ENCODE measurements around the gene MAPK9. TPM values are rescaled to one million over a fixed set of nuclear protein-coding genes. Genes with fewer than 3 reads are reported as not detected.

MAPK9 gene
- total and polyA plus RNA-seq, 10 donors, result 8.9 to 38.5 (median 33.2) TPM

DNA sequence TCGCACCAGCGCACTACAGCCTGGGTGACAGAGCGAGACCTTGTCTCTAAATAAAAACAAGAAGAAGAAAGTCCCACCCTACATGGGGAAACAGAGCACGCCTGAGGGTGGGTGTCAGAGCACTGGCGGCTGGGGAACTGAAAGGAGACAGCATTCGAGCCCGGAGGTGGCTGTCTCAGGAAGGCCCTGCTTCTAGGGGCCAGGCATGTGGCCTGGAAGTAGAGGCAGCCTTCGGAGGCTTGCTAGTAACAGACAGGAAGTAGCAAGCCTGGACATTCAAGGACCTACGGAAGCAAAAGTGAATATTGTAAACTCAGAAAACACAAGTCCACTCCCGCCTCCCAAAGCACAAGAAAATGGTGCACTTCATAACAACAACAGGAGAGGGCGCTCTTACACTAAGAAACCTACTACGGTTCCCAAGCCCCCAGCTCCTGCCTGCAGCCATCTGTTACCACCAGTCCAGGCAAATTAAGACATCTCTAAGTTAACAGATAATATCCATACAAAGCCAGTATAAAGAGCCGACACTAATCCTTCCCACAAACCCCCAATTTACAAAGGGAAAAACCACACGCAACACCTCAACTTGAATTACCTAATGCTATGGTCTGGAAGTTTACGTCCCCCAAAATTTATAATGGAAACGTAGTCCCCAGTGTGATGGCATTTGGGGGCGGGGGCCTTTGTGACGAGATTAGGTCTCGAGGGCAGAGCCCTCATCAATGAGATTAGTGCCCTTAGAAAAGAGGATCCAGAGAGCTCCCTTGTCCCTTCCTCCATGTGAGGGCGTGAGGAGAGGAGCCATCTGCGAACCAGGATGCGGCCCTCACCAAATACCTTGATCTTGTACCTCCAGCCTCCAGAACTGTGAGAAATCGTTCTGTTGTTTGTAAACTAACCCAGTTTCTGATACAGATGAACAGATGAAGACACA is 90.6 kb downstream of the MAPK9 start:
- H3K27me3 ChIP-seq (replicated peaks in 1 of 7), result peaks cover 0 to 26% (median 3%) of the 10 kb centered on the region in 7 donors
- H3K4me1 ChIP-seq, result peaks cover 0 to 4% (median 0%) of the 10 kb centered on the region in 6 donors
- no peak overlapping the region for H3K27ac ChIP-seq
- intact Hi-C loops (cut with DNase I; ENCODE audit: low total_unique reads), result no loop called here
- TF ChIP-seq POLR2A (IDR thresholded peaks at IDR 0.05) (no peak), POLR2AphosphoS5 (IDR thresholded peaks at IDR 0.05) (peak in 1 of 3 donors; percentile 39)
- TF ChIP-seq, protein P1, sequence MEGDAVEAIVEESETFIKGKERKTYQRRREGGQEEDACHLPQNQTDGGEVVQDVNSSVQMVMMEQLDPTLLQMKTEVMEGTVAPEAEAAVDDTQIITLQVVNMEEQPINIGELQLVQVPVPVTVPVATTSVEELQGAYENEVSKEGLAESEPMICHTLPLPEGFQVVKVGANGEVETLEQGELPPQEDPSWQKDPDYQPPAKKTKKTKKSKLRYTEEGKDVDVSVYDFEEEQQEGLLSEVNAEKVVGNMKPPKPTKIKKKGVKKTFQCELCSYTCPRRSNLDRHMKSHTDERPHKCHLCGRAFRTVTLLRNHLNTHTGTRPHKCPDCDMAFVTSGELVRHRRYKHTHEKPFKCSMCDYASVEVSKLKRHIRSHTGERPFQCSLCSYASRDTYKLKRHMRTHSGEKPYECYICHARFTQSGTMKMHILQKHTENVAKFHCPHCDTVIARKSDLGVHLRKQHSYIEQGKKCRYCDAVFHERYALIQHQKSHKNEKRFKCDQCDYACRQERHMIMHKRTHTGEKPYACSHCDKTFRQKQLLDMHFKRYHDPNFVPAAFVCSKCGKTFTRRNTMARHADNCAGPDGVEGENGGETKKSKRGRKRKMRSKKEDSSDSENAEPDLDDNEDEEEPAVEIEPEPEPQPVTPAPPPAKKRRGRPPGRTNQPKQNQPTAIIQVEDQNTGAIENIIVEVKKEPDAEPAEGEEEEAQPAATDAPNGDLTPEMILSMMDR (IDR thresholded peaks at IDR 0.05 in 8 of 11, conservative IDR thresholded peaks at IDR 0.05 in 3 of 11), result peak in 7 of 11 experiments; percentile 38 to 52 (median 47)
- H3K36me3 ChIP-seq, result no peaks in the 10 kb centered on the region
- WGBS, 5 donors, result 71 to 83% (median 76%) methylated on average over 23 of the region's 23 CpGs
- no peaks in the 10 kb centered on the region for H3K9me3 ChIP-seq
- H3K4me3 ChIP-seq, result no peak overlapping the region
- DNase-seq, result peak; percentile 54

DNA sequence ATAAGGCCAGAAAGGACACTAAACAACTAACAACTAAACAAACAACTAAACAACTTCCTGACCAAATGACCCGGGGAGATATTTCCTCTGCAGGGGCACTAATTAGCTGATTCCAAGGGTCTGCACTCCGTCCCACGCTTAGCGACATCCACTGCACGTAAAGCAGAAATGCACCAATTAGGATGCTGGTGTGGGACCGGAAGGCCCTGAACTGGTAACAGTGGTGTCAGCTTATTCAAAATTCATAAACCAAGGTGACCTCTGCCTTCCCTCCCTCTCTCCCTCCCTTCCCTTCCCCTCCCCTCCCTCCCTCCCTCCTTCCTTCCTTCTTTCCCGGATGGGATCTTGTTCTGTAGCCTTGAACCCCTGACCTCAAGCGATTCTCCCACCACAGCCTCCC is 92.5 kb downstream of the MAPK9 start:
- 50 to 70% (median 62%) methylated on average over 8 of the region's 8 CpGs for WGBS, 5 donors
- Histone ChIP-seq H3K36me3 (no peaks in the 10 kb centered on the region), H3K27me3 (replicated peaks in 1 of 7) (peaks cover 0 to 18% (median 0%) of the 10 kb centered on the region in 7 donors), H3K27ac (no peak overlapping the region), H3K9me3 (no peaks in the 10 kb centered on the region), H3K4me3 (no peak overlapping the region), H3K4me1 (peaks cover 0 to 4% (median 0%) of the 10 kb centered on the region in 6 donors)
- intact Hi-C loops (cut with DNase I; ENCODE audit: low total_unique reads), result no loop called here
- no peak for DNase-seq
- TF ChIP-seq POLR2AphosphoS5 (IDR thresholded peaks at IDR 0.05), result no peak
- TF ChIP-seq, protein P1 (IDR thresholded peaks at IDR 0.05 in 8 of 11, conservative IDR thresholded peaks at IDR 0.05 in 3 of 11), result no peak
- no peak for TF ChIP-seq POLR2A (IDR thresholded peaks at IDR 0.05)

DNA sequence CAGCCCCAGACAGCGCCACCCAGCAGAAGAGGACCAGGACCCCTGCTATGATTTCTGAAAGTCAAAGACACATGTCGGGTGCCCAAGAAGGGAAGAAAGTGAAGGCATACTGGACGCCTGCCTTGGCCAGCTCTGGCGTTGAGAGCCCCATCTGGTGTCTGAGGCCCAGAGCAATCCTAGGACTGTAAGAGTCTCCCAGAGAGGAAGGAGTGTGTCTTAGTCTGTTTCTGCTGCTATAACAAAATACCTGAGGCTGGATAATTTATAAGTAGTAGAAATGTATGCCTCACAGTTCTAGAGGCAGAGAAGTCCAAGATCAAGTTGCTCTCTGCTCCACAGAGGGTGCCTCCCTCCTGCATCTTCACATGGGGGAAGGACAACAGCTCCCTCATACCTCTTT is 93.7 kb downstream of the MAPK9 start:
- peak; percentile 14 for DNase-seq
- no peak overlapping the region for H3K4me3 ChIP-seq
- 92 to 99% (median 93%) methylated on average over 4 of the region's 4 CpGs for WGBS, 5 donors
- H3K27me3 ChIP-seq (replicated peaks in 1 of 7), result peaks cover 0 to 18% (median 0%) of the 10 kb centered on the region in 7 donors
- H3K36me3 ChIP-seq, result no peaks in the 10 kb centered on the region
- intact Hi-C loops (cut with DNase I; ENCODE audit: low total_unique reads), result no loop called here
- peaks cover 0 to 4% (median 0%) of the 10 kb centered on the region in 6 donors for H3K4me1 ChIP-seq
- no peaks in the 10 kb centered on the region for H3K9me3 ChIP-seq
- TF ChIP-seq POLR2A (IDR thresholded peaks at IDR 0.05), result no peak
- TF ChIP-seq, protein P1 (IDR thresholded peaks at IDR 0.05 in 8 of 11, conservative IDR thresholded peaks at IDR 0.05 in 3 of 11), result no peak
- no peak for TF ChIP-seq POLR2AphosphoS5 (IDR thresholded peaks at IDR 0.05)
- no peak overlapping the region for H3K27ac ChIP-seq

All from spleen (tissue), 11 donors.